H1 (cell line): ENCODE measurements around the gene DCXR. TPM values are rescaled to one million over a fixed set of nuclear protein-coding genes. Genes with fewer than 3 reads are reported as not detected.

Experiments
- CTCF ChIA-PET: fragments of 300-600 bp; sonication (Branson Sonifier 250); formaldehyde crosslinking; loops from one replicate; lab custom pipeline; 2021; ENCODE audit not compliant: partially characterized antibody; lab: Charles Lee
- POLR2A ChIA-PET: fragments of 300-600 bp; sonication (Branson Sonifier 250); formaldehyde crosslinking; loops from one replicate; lab custom pipeline; 2021; ENCODE audit warnings: inconsistent platforms; ENCODE audit not compliant: partially characterized antibody; lab: Charles Lee
- DNase-seq, 2 experiments: peaks; one replicate each; pipeline versions ENCODE4 v3.0.0 to v3.0.0-alpha.2; 2010 to 2022; ENCODE audit warnings: low spot score in 2 of 2, low read depth in 1 of 2, mixed read lengths in 1 of 2
- FAIRE-seq: peaks from 2 replicates; lab custom pipeline; 2011; peaks lifted over from hg19 to GRCh38; lab: Jason Lieb, UNC
- H2AFZ ChIP-seq: 2 replicates; pipeline ENCODE4 v1.8.1; 2012; ENCODE audit warnings: low read length, inconsistent platforms
- H2AK5ac ChIP-seq: 2 replicates; pipeline ENCODE4 v1.6.1; 2013; ENCODE audit warnings: low read depth, low read length
- H2BK120ac ChIP-seq: replicated peaks from 2 replicates; pipeline ENCODE3; 2013; ENCODE audit warnings: low read depth, low read length, inconsistent platforms
- H2BK12ac ChIP-seq: 2 replicates; pipeline ENCODE4 v1.6.1; 2013; ENCODE audit warnings: low read depth, low read length
- H2BK15ac ChIP-seq: 2 replicates; pipeline ENCODE4 v1.6.1; 2013; ENCODE audit warnings: low read length
- H2BK20ac ChIP-seq: 2 replicates; pipeline ENCODE4 v1.6.1; 2013; ENCODE audit warnings: low read length
- H2BK5ac ChIP-seq: 2 replicates; pipeline ENCODE4 v1.6.1; 2013; ENCODE audit warnings: low read depth, low read length
- H3K14ac ChIP-seq: 2 replicates; pipeline ENCODE4 v1.6.1; 2013; ENCODE audit warnings: inconsistent platforms; ENCODE audit not compliant: insufficient read length
- H3K18ac ChIP-seq: 2 replicates; pipeline ENCODE4 v1.6.1; 2013; ENCODE audit warnings: low read length; ENCODE audit errors: extremely low read depth
- H3K23ac ChIP-seq: 2 replicates; pipeline ENCODE4 v1.6.1; 2013; ENCODE audit warnings: inconsistent platforms; ENCODE audit not compliant: insufficient read length
- H3K23me2 ChIP-seq: 2 replicates; pipeline ENCODE4 v1.6.1; 2013; ENCODE audit warnings: low read depth, low read length
- H3K27ac ChIP-seq: 2 replicates; pipeline ENCODE4 v1.6.1; 2011; ENCODE audit warnings: low read depth, low read length, inconsistent platforms
- H3K27me3 ChIP-seq, 4 experiments: replicated peaks in 1 of 4; 1 replicate in 1 of 4; 2 replicates in 3 of 4; pipeline versions ENCODE4 v1.6.1 to v1.8.1; 2011 to 2013; ENCODE audit warnings: low read length in 3 of 4, mild to moderate bottlenecking in 3 of 4, inconsistent platforms in 2 of 4, mixed read lengths in 2 of 4, moderate library complexity in 1 of 4; ENCODE audit not compliant: control insufficient read depth in 3 of 4, insufficient read depth in 3 of 4; ENCODE audit errors: extremely low read depth in 1 of 4
- H3K36me3 ChIP-seq, 4 experiments: 2 replicates each; pipeline versions ENCODE4 v1.6.1 to v1.8.1; 2011 to 2013; ENCODE audit warnings: mild to moderate bottlenecking in 4 of 4, low read length in 3 of 4, moderate library complexity in 2 of 4, control low read depth in 1 of 4, inconsistent platforms in 1 of 4; ENCODE audit not compliant: insufficient read depth in 4 of 4, control insufficient read depth in 2 of 4
- H3K4ac ChIP-seq: replicated peaks from 2 replicates; pipeline ENCODE3; 2013; ENCODE audit warnings: low read length, low read depth, mixed read lengths, inconsistent platforms; ENCODE audit not compliant: insufficient read length
- H3K4me1 ChIP-seq, 4 experiments: replicated peaks in 1 of 4; 1 replicate in 1 of 4; 2 replicates in 3 of 4; pipeline versions ENCODE4 v1.6.1 to v1.8.1; 2011 to 2013; ENCODE audit warnings: low read length in 3 of 4, inconsistent platforms in 2 of 4, mixed read lengths in 1 of 4; ENCODE audit not compliant: insufficient read depth in 4 of 4, control insufficient read depth in 3 of 4
- H3K4me2 ChIP-seq, 2 experiments: 2 replicates each; pipeline versions ENCODE4 v1.6.1 to v1.8.1; 2011 to 2013; ENCODE audit warnings: low read depth in 2 of 2, low read length in 2 of 2, control low read depth in 1 of 2, inconsistent platforms in 1 of 2, mild to moderate bottlenecking in 1 of 2; ENCODE audit not compliant: insufficient read depth in 1 of 2
- H3K4me3 ChIP-seq, 4 experiments: fragments of 200-600, 300-600 bp in 1 of 4; sonication (generic), shearing (Covaris generic), sonication (Bioruptor Twin) in 1 of 4; 2 replicates each; pipeline versions ENCODE4 v1.5.1 to v1.8.1; 2011 to 2016; ENCODE audit warnings: low read length in 4 of 4, low read depth in 3 of 4, control low read depth in 2 of 4, inconsistent platforms in 2 of 4, mild to moderate bottlenecking in 2 of 4, mixed read lengths in 1 of 4, moderate library complexity in 1 of 4; ENCODE audit not compliant: insufficient read depth in 2 of 4; ENCODE audit errors: extremely low read depth in 1 of 4
- H3K56ac ChIP-seq: replicated peaks from 2 replicates; pipeline ENCODE3; 2013; ENCODE audit warnings: low read depth, mild to moderate bottlenecking, mixed read lengths, low read length, inconsistent platforms; ENCODE audit not compliant: insufficient read length
- H3K79me1 ChIP-seq: 2 replicates; pipeline ENCODE4 v1.6.1; 2013; ENCODE audit warnings: low read depth, low read length, control low read depth
- H3K79me2 ChIP-seq, 2 experiments: 2 replicates each; pipeline versions ENCODE4 v1.6.1 to v1.8.1; 2012 to 2013; ENCODE audit warnings: low read length in 2 of 2, mild to moderate bottlenecking in 2 of 2, inconsistent platforms in 1 of 2; ENCODE audit not compliant: insufficient read depth in 2 of 2, control insufficient read depth in 1 of 2
- H3K9ac ChIP-seq, 4 experiments: replicated peaks in 1 of 4; 1 replicate in 1 of 4; 2 replicates in 3 of 4; pipeline versions ENCODE4 v1.6.1 to v1.8.1; 2011 to 2013; ENCODE audit warnings: low read depth in 3 of 4, low read length in 3 of 4, control low read depth in 2 of 4, mild to moderate bottlenecking in 2 of 4, moderate library complexity in 2 of 4, inconsistent platforms in 1 of 4; ENCODE audit errors: extremely low read depth in 1 of 4
- H3K9me3 ChIP-seq, 2 experiments: 2 replicates each; pipeline versions ENCODE4 v1.6.1 to v1.8.1; 2012 to 2013; ENCODE audit warnings: mild to moderate bottlenecking in 2 of 2, moderate library complexity in 2 of 2, control low read depth in 1 of 2, inconsistent platforms in 1 of 2, low read depth in 1 of 2, low read length in 1 of 2, mixed read lengths in 1 of 2; ENCODE audit not compliant: insufficient read depth in 2 of 2
- H4K20me1 ChIP-seq, 2 experiments: replicated peaks in 1 of 2; 2 replicates each; pipeline versions ENCODE3 to v1.8.1; 2011 to 2013; ENCODE audit warnings: inconsistent platforms in 2 of 2, low read length in 2 of 2, mild to moderate bottlenecking in 1 of 2; ENCODE audit not compliant: insufficient read depth in 2 of 2, control insufficient read depth in 1 of 2
- H4K5ac ChIP-seq: 2 replicates; pipeline ENCODE4 v1.6.1; 2013; ENCODE audit warnings: low read length, low read depth, mixed read lengths, inconsistent platforms; ENCODE audit not compliant: insufficient read length
- H4K8ac ChIP-seq: 2 replicates; pipeline ENCODE4 v1.8.0; 2013; ENCODE audit warnings: mild to moderate bottlenecking, moderate library complexity, low read length, inconsistent platforms; ENCODE audit not compliant: insufficient read depth; ENCODE audit errors: extremely low read depth
- H4K91ac ChIP-seq: replicated peaks from 2 replicates; pipeline ENCODE3; 2013; ENCODE audit warnings: low read length, mixed read lengths, inconsistent platforms; ENCODE audit not compliant: insufficient read length
- ASH2L ChIP-seq: fragments of 200-600, 300-600 bp; sonication (generic); IDR thresholded peaks from one replicate; pipeline ENCODE4 v1.7.1; 2017; ENCODE audit warnings: low read length
- CHD1 ChIP-seq: IDR thresholded peaks from 2 replicates; pipeline ENCODE4 v1.6.1; 2012; ENCODE audit warnings: low read depth, low read length, improper control_type of control experiment
- JUND ChIP-seq: IDR thresholded peaks from 2 replicates; pipeline ENCODE4 v1.6.1; 2011; ENCODE audit warnings: mild to moderate bottlenecking, improper control_type of control experiment, low read length
- RAD21 ChIP-seq, 2 experiments: IDR thresholded peaks in 1 of 2; conservative IDR thresholded peaks in 1 of 2; 2 replicates each; pipeline ENCODE4 v1.6.1; 2011; ENCODE audit warnings: low read depth in 2 of 2, low read length in 2 of 2, improper control_type of control experiment in 1 of 2, inconsistent platforms in 1 of 2, mild to moderate bottlenecking in 1 of 2, moderate library complexity in 1 of 2
- SIRT6 ChIP-seq: IDR thresholded peaks from one replicate; pipeline ENCODE4 v1.7.1; 2012; ENCODE audit warnings: low read length, inconsistent platforms
- TAF1 ChIP-seq: IDR thresholded peaks from 2 replicates; pipeline ENCODE4 v1.6.1; 2011; ENCODE audit warnings: mild to moderate bottlenecking, low read depth, low read length
- WGBS, 2 experiments: shearing (Covaris generic) in 1 of 2; methylation state at CpG; one replicate each; pipeline versions ENCODE4 v1.1.6 to v1.1.7; 2013 to 2015; ENCODE audit warnings: low lambda C conversion rate in 2 of 2, mixed read lengths in 2 of 2, inconsistent platforms in 1 of 2, low coverage in 1 of 2, missing lambda C conversion rate in 1 of 2; ENCODE audit not compliant: insufficient replicate concordance in 2 of 2, insufficient coverage in 1 of 2, insufficient read length in 1 of 2; ENCODE audit errors: extremely low coverage in 1 of 2, missing lambda C conversion rate in 1 of 2; 5-methylcytosine and 5-hydroxymethylcytosine counted together
- polyA plus RNA-seq, 7 experiments: library from polyadenylated mRNA; depleted of rRNA in 3 of 7; stranded (reverse) in 5 of 7; unstranded in 2 of 7; fragments of >200 nt in 5 of 7; fragments of 200-250 nt in 2 of 7; gene quantifications; 1 replicate in 5 of 7; 2 replicates in 1 of 7; 4 replicates in 1 of 7; pipeline versions ENCODE4 v1.2.1 to v1.2.3, GENCODE V29; 2011 to 2013; ENCODE audit warnings: missing spikeins in 2 of 7, mixed read lengths in 2 of 7
- total RNA-seq: library from RNA; stranded (reverse); fragmentation: NEBNext Ultra II Directional; extraction: Animal tissue kit (Norgen Biotek cat#: 25700); gene quantifications from 2 replicates; pipeline ENCODE4 v1.2.1, GENCODE V29; 2021

The DCXR gene
- total and polyA plus RNA-seq, 2 of the 8 experiments (the other 6 are each of a cell fraction or from before 2014, with no cell fraction given) = 96.3 to 212 TPM

DNA sequence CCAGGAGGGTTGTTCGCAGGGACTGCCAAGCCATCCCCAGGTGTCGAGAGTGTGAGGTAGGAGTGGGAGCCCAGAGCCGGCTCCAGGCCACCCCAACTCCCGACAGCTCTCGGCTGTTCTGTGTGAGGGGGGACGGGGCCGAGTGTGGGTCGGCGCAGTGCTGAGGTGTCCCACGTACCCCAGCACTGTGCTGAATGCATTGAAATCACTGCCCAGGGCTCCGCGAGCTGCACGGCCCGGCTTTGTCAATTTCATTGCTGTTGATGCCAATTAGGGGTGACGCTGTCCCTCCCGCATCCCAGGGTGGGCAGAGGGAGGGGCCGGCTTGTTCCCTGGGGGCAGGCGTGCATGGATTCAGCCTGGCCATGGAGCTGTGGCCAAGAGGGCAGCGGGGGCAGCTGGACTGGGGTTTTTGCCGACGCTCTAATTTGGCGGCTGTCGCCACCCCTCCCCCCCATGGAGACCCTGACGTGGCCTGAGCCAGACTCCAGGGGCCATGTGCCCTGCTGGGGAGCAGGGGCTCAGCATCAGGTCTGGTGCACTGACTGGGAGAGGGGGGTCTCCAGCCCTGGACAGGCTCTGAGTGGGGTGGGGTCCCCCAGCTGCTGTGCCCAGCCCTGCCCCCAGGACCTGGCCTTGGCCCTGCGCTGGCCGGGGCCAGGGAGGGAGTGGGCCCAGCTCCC lies 29.1 kb downstream of the DCXR start:
- no peak overlapping the region for H2AFZ ChIP-seq
- no peak overlapping the region for H4K8ac ChIP-seq
- no peak overlapping the region for H4K91ac ChIP-seq
- no peaks in the 10 kb centered on the region; a peak in 2 of 8 replicates for H3K36me3 ChIP-seq
- no peak overlapping the region for H2BK20ac ChIP-seq
- WGBS, 2 experiments = 94% methylated on average over 23 of the region's 26 CpGs; no CpG with 5 or more reads in 1 of the 2 experiments
- H3K9ac ChIP-seq = no peak overlapping the region; a peak in 1 of 7 replicates
- no peaks in the 10 kb centered on the region for H3K9me3 ChIP-seq
- no peak overlapping the region for H3K56ac ChIP-seq
- no peak overlapping the region for H3K4me2 ChIP-seq
- H3K4ac ChIP-seq = no peak overlapping the region
- CTCF ChIA-PET = interaction anchor here (1.0 to 3.4 kb wide), 7 partner anchors 10 to 49 kb away, joined by 3 to 16 read pairs (median 5); no protein-coding TSS in a partner anchor
- peaks cover 3 to 4% of the 10 kb centered on the region in 2 experiments for H4K20me1 ChIP-seq
- TF ChIP-seq SIRT6 (no peak), CHD1 (no peak), ASH2L (no peak), TAF1 (no peak), RAD21 (IDR thresholded peaks at IDR 0.05 in 1 of 2, conservative IDR thresholded peaks at IDR 0.05 in 1 of 2; ENCODE audit: low read depth in 2 of 2, low read length in 2 of 2) (no peak), JUND (no peak)
- TF ChIP-seq, all 59 proteins: peak for 0
- H3K27me3 ChIP-seq = no peaks in the 10 kb centered on the region
- FAIRE-seq = no peak
- no peak overlapping the region for H2BK12ac ChIP-seq
- no peak for DNase-seq
- H3K23me2 ChIP-seq = 0 out of 2 replicates have a peak, but pooled peaks cover 1% of the 10 kb centered on the region
- H3K27ac ChIP-seq = no peak overlapping the region
- no peaks in the 10 kb centered on the region for H3K79me2 ChIP-seq
- no peak overlapping the region for H2BK5ac ChIP-seq
- H3K4me3 ChIP-seq = no peak overlapping the region
- no peak overlapping the region for H3K18ac ChIP-seq
- H3K14ac ChIP-seq = no peak overlapping the region
- no peak overlapping the region for H3K23ac ChIP-seq
- H3K4me1 ChIP-seq = peaks cover 0 to 1% (median 0%) of the 10 kb centered on the region in 4 experiments; a peak in 1 of 7 replicates
- H4K5ac ChIP-seq = no peak overlapping the region
- peaks cover 3% of the 10 kb centered on the region for H3K79me1 ChIP-seq
- no peak overlapping the region for H2AK5ac ChIP-seq
- POLR2A ChIA-PET = interaction anchor here (1.0 to 3.2 kb wide), 6 partner anchors 8 to 49 kb away, joined by 3 to 13 read pairs (median 5); partner anchors contain the start of genes CENPX and LRRC45
- H2BK120ac ChIP-seq = no peak overlapping the region
- H2BK15ac ChIP-seq = no peak overlapping the region
